PC-9 (cell line): ENCODE data around the gene MLXIPL.

ENCODE experiments used
- EZH2 ChIP-seq: fragments of 200-600 bp; sonication (generic); IDR thresholded peaks from 2 replicates; pipeline ENCODE4 v1.8.0; 2017; ENCODE audit warnings: antibody characterized with exemption, low read depth
- TF ChIP-seq, protein P1 (sequence below): fragments of 200-600 bp; sonication (generic); conservative IDR thresholded peaks from 2 replicates; pipeline ENCODE4 v1.6.1; 2017; ENCODE audit warnings: mixed run types, antibody characterized with exemption, mild to moderate bottlenecking, moderate library complexity

GRCh38 chr7:73569042-73569608, 55.2 kb downstream of the MLXIPL start:
- TF ChIP-seq EZH2 = no peak
- TF ChIP-seq, protein P1, sequence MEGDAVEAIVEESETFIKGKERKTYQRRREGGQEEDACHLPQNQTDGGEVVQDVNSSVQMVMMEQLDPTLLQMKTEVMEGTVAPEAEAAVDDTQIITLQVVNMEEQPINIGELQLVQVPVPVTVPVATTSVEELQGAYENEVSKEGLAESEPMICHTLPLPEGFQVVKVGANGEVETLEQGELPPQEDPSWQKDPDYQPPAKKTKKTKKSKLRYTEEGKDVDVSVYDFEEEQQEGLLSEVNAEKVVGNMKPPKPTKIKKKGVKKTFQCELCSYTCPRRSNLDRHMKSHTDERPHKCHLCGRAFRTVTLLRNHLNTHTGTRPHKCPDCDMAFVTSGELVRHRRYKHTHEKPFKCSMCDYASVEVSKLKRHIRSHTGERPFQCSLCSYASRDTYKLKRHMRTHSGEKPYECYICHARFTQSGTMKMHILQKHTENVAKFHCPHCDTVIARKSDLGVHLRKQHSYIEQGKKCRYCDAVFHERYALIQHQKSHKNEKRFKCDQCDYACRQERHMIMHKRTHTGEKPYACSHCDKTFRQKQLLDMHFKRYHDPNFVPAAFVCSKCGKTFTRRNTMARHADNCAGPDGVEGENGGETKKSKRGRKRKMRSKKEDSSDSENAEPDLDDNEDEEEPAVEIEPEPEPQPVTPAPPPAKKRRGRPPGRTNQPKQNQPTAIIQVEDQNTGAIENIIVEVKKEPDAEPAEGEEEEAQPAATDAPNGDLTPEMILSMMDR = no peak
